Heart left ventricle (tissue), 16 donors: ENCODE data around the gene CDH12. TPM values are rescaled to one million over a fixed set of nuclear protein-coding genes. Genes with fewer than 3 reads are reported as not detected.

Experiments used
- ATAC-seq, 4 donors: fragments of 200-7000 bp; cut with Tn5 transposase; one replicate each; pipeline ENCODE4 v1.9.1; 2020 to 2022; ENCODE audit warnings: moderate library complexity in 4 of 4, mild to moderate bottlenecking in 3 of 4, moderate number of reproducible peaks in 1 of 4
- DNase-seq, 5 donors: peaks; one replicate each; pipeline ENCODE4 v3.0.0-alpha.2; 2020
- H3K27ac ChIP-seq, 12 donors: fragments of 200-600 bp; sonication (generic) in 4 of 12; one replicate each; pipeline versions ENCODE4 v1.5.0 to v1.8.0; 2016 to 2022; ENCODE audit warnings: mild to moderate bottlenecking in 2 of 12
- H3K27me3 ChIP-seq, 9 donors: fragments of 200-600 bp; sonication (generic) in 2 of 9; one replicate each; pipeline versions ENCODE4 v1.5.1 to v1.8.0; 2016 to 2022; ENCODE audit warnings: mild to moderate bottlenecking in 3 of 9
- H3K36me3 ChIP-seq, 9 donors: fragments of 200-600 bp; sonication (generic) in 2 of 9; one replicate each; pipeline versions ENCODE4 v1.5.0 to v1.8.0; 2018 to 2022; ENCODE audit warnings: mild to moderate bottlenecking in 2 of 9
- H3K4me1 ChIP-seq, 12 donors: fragments of 200-600 bp; sonication (generic) in 4 of 12; one replicate each; pipeline versions ENCODE4 v1.5.0 to v1.8.0; 2016 to 2022; ENCODE audit warnings: mild to moderate bottlenecking in 3 of 12
- H3K4me3 ChIP-seq, 12 donors: fragments of 200-600 bp; sonication (generic) in 4 of 12; one replicate each; pipeline versions ENCODE4 v1.5.0 to v1.8.0; 2017 to 2022; ENCODE audit warnings: mild to moderate bottlenecking in 9 of 12, moderate library complexity in 4 of 12
- H3K9me3 ChIP-seq, 12 donors: fragments of 200-600 bp; sonication (generic) in 4 of 12; one replicate each; pipeline versions ENCODE4 v1.5.0 to v1.8.0; 2016 to 2022; ENCODE audit warnings: mild to moderate bottlenecking in 1 of 12
- CTCF ChIP-seq, 12 donors: fragments of 200-600 bp; sonication (generic) in 4 of 12; IDR thresholded peaks; one replicate each; pipeline versions ENCODE4 v1.5.0 to v1.8.0; 2018 to 2022; ENCODE audit warnings: antibody characterized with exemption in 12 of 12, mild to moderate bottlenecking in 5 of 12
- POLR2A ChIP-seq, 2 donors: fragments of 450-650 bp; IDR thresholded peaks; one replicate each; pipeline ENCODE4 v1.6.1; 2017; ENCODE audit warnings: antibody characterized with exemption in 2 of 2, mild to moderate bottlenecking in 2 of 2, moderate library complexity in 2 of 2
- WGBS, 4 donors: extraction: QIAGEN DNeasy Blood & Tissue Kit in 2 of 4; methylation state at CpG; one replicate each; pipeline versions ENCODE4 v1.1.5 to v1.1.7; 2013 to 2018; 5-methylcytosine and 5-hydroxymethylcytosine counted together
- intact Hi-C, 10 donors: fragments of 100-400 bp; cut with DNase I; formaldehyde crosslinking; loops; one replicate each; pipeline versions ENCODE4 v1.11.1 to v1.14.2; 2022
- polyA plus RNA-seq, 2 donors: library from polyadenylated mRNA; stranded (reverse); fragments of 200-250 nt; gene quantifications; one replicate each; pipeline ENCODE4 v1.2.3, GENCODE V29; 2013
- total RNA-seq, 9 donors: library from RNA; depleted of rRNA in 2 of 9; stranded (reverse); fragments of >200 nt in 2 of 9; fragmentation: NEBNext Ultra II Directional in 3 of 9; extraction: Animal tissue kit (Norgen Biotek cat#: 25700) in 3 of 9; gene quantifications; one replicate each; pipeline versions ENCODE4 v1.1.0 to v1.2.4, GENCODE V29; 2016 to 2023
- donor health status: ischemic (EF 13 %, LVEDD 7.1; RV severe dilation, severe dysfunction).
- donor health status: healthy with polysubstance abuse.
- donor health status: DM: no; HTN: yes; CAD: no.
- donor health status: DM: no; HTN: no; CAD: no.
- donor health status: ischemic (EF 25% LVEDD 6.9; RV normal size, moderate dysfunction).
- donor health status: ischemic (EF 25% LVEDD 5.7; RV mildly dilated, moderate dysfunction).
- donor health status: healthy.
- donor health status: DM: yes; HTN: yes; CAD: no.
- donor health status: ischemic (EF 35%, LVEDD 5.7; RV mildly dilated, moderate dysfunction).
- donor health status: nonischemic (EF 11% LVEDD 7.7; RV severe dilation, severe dysfunction).
- donor health status: DM: yes; HTN: yes; CAD: no.
- donor health status: PGD.
- donor health status: ischemic (EF 29% LVEDD 5.4; RV normal size, mild dysfunction).
- donor health status: nonischemic (EF 23%, LVEDD 6.1; RV moderate dilation, normal function).

Gene CDH12
- total and polyA plus RNA-seq, 11 donors: 0.11 TPM; not detected in 10

GRCh38 chr5:22644859-22645258 is 208.3 kb downstream of the CDH12 start:
- TF ChIP-seq CTCF (IDR thresholded peaks at IDR 0.05) (no peak), POLR2A (IDR thresholded peaks at IDR 0.05) (no peak)
- DNase-seq (no peak), ATAC-seq (no peak)
- intact Hi-C loops: no loop called here
- H3K4me3 ChIP-seq: no peak overlapping the region
- no peak overlapping the region for H3K27ac ChIP-seq
- no peaks in the 10 kb centered on the region for H3K4me1 ChIP-seq
- peaks cover 0 to 4% (median 0%) of the 10 kb centered on the region in 12 donors for H3K9me3 ChIP-seq
- 38 to 53% (median 47%) methylated on average over 1 of the region's 1 CpG for WGBS, 4 donors
- H3K27me3 ChIP-seq: no peaks in the 10 kb centered on the region
- H3K36me3 ChIP-seq: no peaks in the 10 kb centered on the region

GRCh38 chr5:22643356-22643755 is 209.8 kb downstream of the CDH12 start:
- H3K27ac ChIP-seq: no peak overlapping the region
- H3K27me3 ChIP-seq: no peaks in the 10 kb centered on the region
- H3K4me1 ChIP-seq: no peaks in the 10 kb centered on the region
- intact Hi-C loops: no loop called here
- no peak for ATAC-seq
- peaks cover 0 to 4% (median 0%) of the 10 kb centered on the region in 12 donors for H3K9me3 ChIP-seq
- H3K36me3 ChIP-seq: no peaks in the 10 kb centered on the region
- H3K4me3 ChIP-seq: no peak overlapping the region
- 81 to 88% (median 85%) methylated on average over 2 of the region's 2 CpGs for WGBS, 4 donors
- TF ChIP-seq CTCF (IDR thresholded peaks at IDR 0.05) (no peak), POLR2A (IDR thresholded peaks at IDR 0.05) (no peak)
- DNase-seq: no peak

DNA sequence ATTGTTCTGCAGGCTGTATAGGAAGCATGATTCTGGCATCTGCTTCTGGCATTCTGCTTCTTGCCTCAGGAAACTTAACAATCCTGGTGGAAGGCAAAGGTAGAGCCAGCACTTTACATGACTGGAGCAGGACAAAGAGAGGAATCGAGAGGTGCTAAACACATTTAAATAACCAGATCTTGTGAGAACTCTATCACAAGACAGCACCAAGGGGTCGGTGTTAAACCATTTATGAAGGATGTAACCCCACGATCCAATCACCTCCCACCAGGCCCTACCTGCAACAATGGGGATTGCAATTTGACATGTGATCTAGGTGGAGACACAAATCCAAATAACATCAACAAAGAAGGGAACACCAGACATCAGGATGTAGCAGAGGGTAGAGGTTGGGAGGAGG is 221.5 kb downstream of the CDH12 start:
- Histone ChIP-seq H3K4me3 (no peak overlapping the region), H3K36me3 (no peaks in the 10 kb centered on the region), H3K27ac (no peak overlapping the region), H3K27me3 (no peaks in the 10 kb centered on the region), H3K9me3 (no peaks in the 10 kb centered on the region), H3K4me1 (no peaks in the 10 kb centered on the region)
- TF ChIP-seq POLR2A (IDR thresholded peaks at IDR 0.05) (no peak), CTCF (IDR thresholded peaks at IDR 0.05) (no peak)
- DNase-seq: no peak
- intact Hi-C loops: no loop called here
- no peak for ATAC-seq
- 36 to 67% (median 44%) methylated on average over 3 of the region's 3 CpGs for WGBS, 4 donors

DNA sequence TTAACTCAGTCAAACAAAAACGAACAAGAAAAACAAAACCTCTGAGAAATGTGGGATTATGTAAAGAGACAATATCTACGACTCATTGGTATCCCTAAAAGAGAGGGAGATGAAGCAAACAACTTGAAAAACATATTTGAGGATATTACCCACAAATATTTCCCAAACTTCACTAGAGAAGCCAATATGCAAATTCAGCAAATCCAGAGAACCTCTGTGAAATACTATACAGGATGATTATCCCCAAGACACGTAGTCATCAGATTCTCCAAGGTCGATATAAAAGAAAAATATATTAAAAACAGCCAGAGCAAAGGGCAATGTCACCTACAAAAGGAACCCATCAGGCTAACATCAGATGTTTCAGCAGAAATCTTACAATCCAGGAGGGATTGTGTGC is 226.1 kb downstream of the CDH12 start:
- no peak overlapping the region for H3K27ac ChIP-seq
- H3K27me3 ChIP-seq: no peaks in the 10 kb centered on the region
- 79 to 85% (median 81%) methylated on average over 4 of the region's 4 CpGs for WGBS, 4 donors
- DNase-seq (no peak), ATAC-seq (no peak)
- H3K36me3 ChIP-seq: no peaks in the 10 kb centered on the region
- H3K9me3 ChIP-seq: peaks cover 0 to 15% (median 0%) of the 10 kb centered on the region in 12 donors
- intact Hi-C loops: no loop called here
- TF ChIP-seq CTCF (IDR thresholded peaks at IDR 0.05): no peak
- no peak for TF ChIP-seq POLR2A (IDR thresholded peaks at IDR 0.05)
- no peaks in the 10 kb centered on the region for H3K4me1 ChIP-seq
- no peak overlapping the region for H3K4me3 ChIP-seq
